Measurements from ENCODE around the gene LTB4R.
"Not testable (repeated sequence)": the region's sequence is repeated elsewhere in the genome, so short reads cannot be mapped to it uniquely, and the experiment has no call there.

The LTB4R gene

GRCh38 chr14:24327303-24327702 lies 16.0 kb downstream of the LTB4R start:
- no peak for TF ChIP-seq CTCF (IDR thresholded peaks at IDR 0.05; ENCODE audit: low read depth, low read length)
- H3K4me3 ChIP-seq (ENCODE audit: low read depth, low read length), result no peak overlapping the region

- peak; percentile 32 for TF ChIP-seq CTCF (IDR thresholded peaks at IDR 0.05; ENCODE audit: low read depth, low read length)
Measured at GRCh38 chr14:24327914-24328313, 16.6 kb downstream of the LTB4R start.

GRCh38 chr14:24329073-24329663 lies 17.9 kb downstream of the LTB4R start:
- no peak overlapping the region for H3K4me3 ChIP-seq (ENCODE audit: low read depth, low read length)
- TF ChIP-seq CTCF (IDR thresholded peaks at IDR 0.05; ENCODE audit: low read depth, low read length), result no peak

More at GRCh38 chr14:24327914-24328313, 16.6 kb downstream of the LTB4R start:
- not testable (repeated sequence) for H3K4me3 ChIP-seq (ENCODE audit: low read depth, low read length)

- no peak overlapping the region for H3K4me3 ChIP-seq (ENCODE audit: low read depth, low read length)
- TF ChIP-seq CTCF (IDR thresholded peaks at IDR 0.05; ENCODE audit: low read depth, low read length), result no peak
Measured at GRCh38 chr14:24329736-24330135, 18.4 kb downstream of the LTB4R start.

GRCh38 chr14:24330973-24331674 lies 19.8 kb downstream of the LTB4R start:
- no peak overlapping the region for H3K4me3 ChIP-seq (ENCODE audit: low read depth, low read length)
- no peak for TF ChIP-seq CTCF (IDR thresholded peaks at IDR 0.05; ENCODE audit: low read depth, low read length)

- TF ChIP-seq CTCF (IDR thresholded peaks at IDR 0.05; ENCODE audit: low read depth, low read length), result no peak
- H3K4me3 ChIP-seq (ENCODE audit: low read depth, low read length), result no peak overlapping the region
Measured at GRCh38 chr14:24331731-24332267, 20.5 kb downstream of the LTB4R start.

Data from WI38 (cell line).